Measurements from ENCODE around the gene ST6GALNAC6.

Gene ST6GALNAC6

GRCh38 chr9:127899128-127899943 lies at the start of gene ST6GALNAC6:
TSS of gene ST6GALNAC6 (minus strand) at chr9:127899603. CDS start at chr9:127897981, 1,622 bp downstream.
- DNase-seq: no peak

GRCh38 chr9:127947841-127948710 lies 48.7 kb upstream of the ST6GALNAC6 start:
- DNase-seq: no peak

GRCh38 chr9:127946728-127947127 lies 47.3 kb upstream of the ST6GALNAC6 start:
- DNase-seq: no peak

- no peak for DNase-seq
These were observed 46.5 kb upstream of the ST6GALNAC6 start for GRCh38 chr9:127945942-127946341.

GRCh38 chr9:127945338-127945737 lies 45.9 kb upstream of the ST6GALNAC6 start:
- DNase-seq: no peak

GRCh38 chr9:127944586-127945218 lies 45.3 kb upstream of the ST6GALNAC6 start:
- DNase-seq: no peak

- peak; percentile 50 to 87 for DNase-seq
These were observed 44.3 kb upstream of the ST6GALNAC6 start for GRCh38 chr9:127943731-127944144.

GRCh38 chr9:127943011-127943662 lies 43.7 kb upstream of the ST6GALNAC6 start:
- no peak for DNase-seq

GRCh38 chr9:127942216-127943010 lies 43.0 kb upstream of the ST6GALNAC6 start:
- DNase-seq: peak in 1 of 2 donors; percentile 7

- no peak for DNase-seq
These were observed 42.5 kb upstream of the ST6GALNAC6 start for GRCh38 chr9:127941961-127942215.

- no peak for DNase-seq
These were observed 41.9 kb upstream of the ST6GALNAC6 start for GRCh38 chr9:127941062-127941960.

GRCh38 chr9:127940593-127940992 lies 41.2 kb upstream of the ST6GALNAC6 start:
- DNase-seq: no peak

GRCh38 chr9:127938298-127938690 lies 38.9 kb upstream of the ST6GALNAC6 start:
- DNase-seq: no peak

- DNase-seq: peak; percentile 42
These were observed 38.2 kb upstream of the ST6GALNAC6 start, which contains the start of gene DPM2 for GRCh38 chr9:127937388-127938297. TSS of gene DPM2 (minus strand) at chr9:127937854. CDS start at chr9:127937820, 34 bp downstream.

- DNase-seq: no peak
These were observed 37.6 kb upstream of the ST6GALNAC6 start for GRCh38 chr9:127937056-127937387.

- no peak for DNase-seq
These were observed 37.0 kb upstream of the ST6GALNAC6 start for GRCh38 chr9:127936347-127936852.

GRCh38 chr9:127935765-127936221 lies 36.4 kb upstream of the ST6GALNAC6 start:
- no peak for DNase-seq

GRCh38 chr9:127934986-127935385 lies 35.6 kb upstream of the ST6GALNAC6 start:
- no peak for DNase-seq

- DNase-seq: no peak
These were observed 34.8 kb upstream of the ST6GALNAC6 start for GRCh38 chr9:127934248-127934647.

All from bone marrow (tissue), 2 donors.